ENCODE measurements around the gene CFAP52. TPM values are rescaled to one million over a fixed set of nuclear protein-coding genes. Genes with fewer than 3 reads are reported as not detected.

The CFAP52 gene
- total and polyA plus RNA-seq, 2 of the 8 experiments (the other 6 are each of a cell fraction or from before 2014, with no cell fraction given), result 0.11 TPM; not detected in 1

DNA sequence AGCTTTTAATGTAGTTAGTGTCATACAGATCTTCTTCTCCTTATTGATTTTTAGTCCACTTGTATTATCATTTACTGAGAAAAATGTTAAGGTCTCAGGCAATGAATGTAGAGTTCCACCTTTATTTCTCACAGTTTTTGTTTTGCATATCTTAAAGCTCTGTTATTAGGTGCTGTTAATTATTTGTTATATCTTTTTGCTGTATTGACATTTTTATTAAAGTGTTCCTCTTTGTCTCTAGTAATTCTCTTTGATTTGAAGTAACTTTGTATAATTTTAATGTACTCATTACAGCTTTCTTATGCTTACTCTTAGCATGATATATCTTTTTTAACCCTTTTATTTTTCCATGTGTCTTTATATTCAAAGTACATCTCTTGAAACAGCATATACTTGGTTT lies 46.5 kb downstream of the CFAP52 start (continued):
- TF ChIP-seq SUZ12 (IDR thresholded peaks at IDR 0.05; ENCODE audit: low read length) (no peak), SP4 (IDR thresholded peaks at IDR 0.05; ENCODE audit: low read length) (no peak), KDM4A (IDR thresholded peaks at IDR 0.05; ENCODE audit: low read depth, low read length, severe bottlenecking) (no peak), ASH2L (IDR thresholded peaks at IDR 0.05; ENCODE audit: low read length) (no peak), SP2 (IDR thresholded peaks at IDR 0.05; ENCODE audit: low read length) (no peak)

Data from H1 (cell line).